CD14-positive monocyte (primary cell): ENCODE results near the gene ASB4. TPM values are rescaled to one million over a fixed set of nuclear protein-coding genes. Genes with fewer than 3 reads are reported as not detected.

Source experiments
- DNase-seq, 3 donors: peaks; one replicate each; pipeline ENCODE4 v3.0.0-alpha.2; 2011 to 2022
- H2AFZ ChIP-seq: 2 replicates; pipeline ENCODE4 v1.6.0; 2012; ENCODE audit warnings: mild to moderate bottlenecking, low read depth, low read length, inconsistent platforms; ENCODE audit not compliant: insufficient read depth, poor library complexity, severe bottlenecking
- H3K27ac ChIP-seq, 2 donors: 1 replicate in 1 of 2; 2 replicates in 1 of 2; pipeline ENCODE4 v1.5.1; 2012 to 2013; ENCODE audit warnings: low read length in 2 of 2, control low read depth in 1 of 2, inconsistent platforms in 1 of 2, low read depth in 1 of 2, mild to moderate bottlenecking in 1 of 2
- H3K27me3 ChIP-seq, 2 donors: one replicate each; pipeline versions ENCODE4 v1.6.0 to v1.6.1; 2011 to 2013; ENCODE audit warnings: low read length in 2 of 2; ENCODE audit not compliant: control insufficient read depth in 2 of 2, insufficient read depth in 2 of 2
- H3K36me3 ChIP-seq, 2 donors: replicated peaks in 1 of 2; 1 replicate in 1 of 2; 2 replicates in 1 of 2; pipeline versions ENCODE4 v1.5.1 to v1.6.1; 2012 to 2013; ENCODE audit warnings: low read length in 2 of 2, control low read depth in 1 of 2, inconsistent platforms in 1 of 2, mild to moderate bottlenecking in 1 of 2; ENCODE audit not compliant: insufficient read depth in 2 of 2, control insufficient read depth in 1 of 2
- H3K4me1 ChIP-seq, 2 donors: 1 replicate in 1 of 2; 2 replicates in 1 of 2; pipeline versions ENCODE4 v1.5.1 to v1.6.1; 2012 to 2013; ENCODE audit warnings: low read length in 2 of 2, control low read depth in 1 of 2, inconsistent platforms in 1 of 2, mild to moderate bottlenecking in 1 of 2, moderate library complexity in 1 of 2; ENCODE audit not compliant: insufficient read depth in 2 of 2, control insufficient read depth in 1 of 2
- H3K4me2 ChIP-seq: replicated peaks from 2 replicates; pipeline ENCODE3; 2012; ENCODE audit warnings: low read length, moderate library complexity, mild to moderate bottlenecking; ENCODE audit not compliant: poor library complexity, severe bottlenecking; ENCODE audit errors: extremely low read depth
- H3K4me3 ChIP-seq, 3 experiments: fragments of 200-600 bp in 1 of 3; sonication (generic) in 1 of 3; replicated peaks in 1 of 3; 1 replicate in 2 of 3; 2 replicates in 1 of 3; pipeline ENCODE4 v1.5.1; 2011 to 2013; ENCODE audit warnings: low read length in 3 of 3, mild to moderate bottlenecking in 3 of 3, control low read depth in 2 of 3, low read depth in 2 of 3, inconsistent platforms in 1 of 3, moderate library complexity in 1 of 3
- H3K79me2 ChIP-seq: 2 replicates; pipeline ENCODE4 v1.6.0; 2012; ENCODE audit warnings: mild to moderate bottlenecking, control low read depth, inconsistent platforms, low read length, moderate library complexity; ENCODE audit not compliant: insufficient read depth
- H3K9ac ChIP-seq: 2 replicates; pipeline ENCODE4 v1.6.0; 2017; ENCODE audit warnings: low read length, mild to moderate bottlenecking; ENCODE audit not compliant: insufficient read depth, poor library complexity, severe bottlenecking
- H3K9me3 ChIP-seq, 2 donors: replicated peaks in 1 of 2; 1 replicate in 1 of 2; 2 replicates in 1 of 2; pipeline versions ENCODE4 v1.5.1 to v1.6.1; 2012 to 2013; ENCODE audit warnings: low read length in 2 of 2, control low read depth in 1 of 2; ENCODE audit not compliant: control insufficient read depth in 1 of 2, insufficient read depth in 1 of 2
- H4K20me1 ChIP-seq: 2 replicates; pipeline ENCODE4 v1.6.0; 2012; ENCODE audit warnings: mild to moderate bottlenecking, low read length, control low read depth, moderate library complexity; ENCODE audit not compliant: insufficient read depth
- H3K27ac Mint-ChIP-seq, 7 donors: one replicate each; pipeline ENCODE4 v1.8.0; 2020; ENCODE audit warnings: mild to moderate bottlenecking in 7 of 7, mixed read lengths in 7 of 7, moderate library complexity in 6 of 7, inconsistent platforms in 2 of 7
- H3K27me3 Mint-ChIP-seq, 3 donors: one replicate each; pipeline ENCODE4 v1.8.0; 2021 to 2022; ENCODE audit warnings: low read depth in 3 of 3, mild to moderate bottlenecking in 3 of 3, mixed read lengths in 3 of 3, moderate library complexity in 3 of 3, inconsistent platforms in 1 of 3
- H3K36me3 Mint-ChIP-seq, 2 donors: one replicate each; pipeline ENCODE4 v1.8.0; 2020; ENCODE audit warnings: mixed read lengths in 2 of 2, inconsistent platforms in 1 of 2, mild to moderate bottlenecking in 1 of 2
- H3K4me1 Mint-ChIP-seq: one replicate; pipeline ENCODE4 v1.8.0; 2020; ENCODE audit warnings: mild to moderate bottlenecking, mixed read lengths
- H3K4me3 Mint-ChIP-seq, 2 donors: one replicate each; pipeline ENCODE4 v1.8.0; 2020; ENCODE audit warnings: mild to moderate bottlenecking in 2 of 2, mixed read lengths in 2 of 2, moderate library complexity in 1 of 2
- H3K9me3 Mint-ChIP-seq, 7 donors: one replicate each; pipeline ENCODE4 v1.8.0; 2020 to 2022; ENCODE audit warnings: mixed read lengths in 7 of 7, mild to moderate bottlenecking in 6 of 7, moderate library complexity in 6 of 7, inconsistent platforms in 2 of 7
- WGBS: methylation state at CpG from one replicate; pipeline ENCODE4 v1.1.5; 2013; ENCODE audit warnings: missing lambda C conversion rate; ENCODE audit not compliant: insufficient coverage; 5-methylcytosine and 5-hydroxymethylcytosine counted together
- intact Hi-C, 2 donors: fragments of 100-400 bp; cut with micrococcal nuclease; formaldehyde crosslinking; loops; one replicate each; pipeline versions ENCODE4 v1.15.0 to v1.15.1; 2023
- polyA plus RNA-seq, 3 donors: library from polyadenylated mRNA; depleted of rRNA in 1 of 3; unstranded in 2 of 3; stranded (reverse) in 1 of 3; fragments of 300-500 nt in 2 of 3; fragments of >200 nt in 1 of 3; fragmentation: Illumina TruSeq in 2 of 3; gene quantifications; 1 replicate in 2 of 3; 2 replicates in 1 of 3; pipeline ENCODE4 v1.2.3, GENCODE V29; 2012 to 2021
- TF ChIP-seq, protein P1 (sequence below): fragments of 200-600 bp; IDR thresholded peaks from one replicate; pipeline ENCODE4 v1.8.0; 2022; ENCODE audit warnings: antibody characterized with exemption, mild to moderate bottlenecking

Gene ASB4
- polyA plus RNA-seq, 3 donors, result not detected

DNA sequence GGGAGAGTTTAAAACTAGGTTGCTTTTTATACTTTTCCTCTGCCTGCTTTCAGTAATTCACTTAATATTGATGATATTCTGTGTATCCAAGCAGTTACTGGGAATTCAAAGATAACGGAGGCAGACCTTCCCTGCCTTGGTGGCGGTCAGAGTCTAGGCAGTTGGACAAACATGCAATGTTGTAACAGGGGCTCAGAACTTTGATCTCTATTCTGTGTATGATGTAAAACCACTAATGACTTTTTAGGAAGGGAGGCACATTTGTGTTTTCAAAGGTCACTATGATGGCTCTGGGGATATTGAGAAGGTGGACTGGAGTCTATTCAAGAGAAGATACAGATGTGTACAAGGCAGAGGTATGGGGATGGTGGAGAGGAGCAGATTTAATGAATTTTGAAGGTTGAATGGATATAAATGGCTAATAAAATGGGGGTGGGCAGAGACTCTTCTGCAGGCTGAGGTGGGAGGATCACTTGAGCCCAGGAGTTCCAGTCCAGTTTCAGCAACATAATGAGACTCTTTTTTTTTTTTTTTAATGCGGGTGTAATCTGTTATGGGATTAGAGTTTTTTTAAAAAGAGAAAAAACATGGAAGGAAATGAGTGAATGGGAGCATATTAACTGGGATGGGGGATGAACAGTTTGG, 45.2 kb upstream of the ASB4 start:
- Histone ChIP-seq H3K9ac (no peak overlapping the region), H4K20me1 (no peaks in the 10 kb centered on the region), H3K4me2 (no peak overlapping the region), H3K36me3 (no peaks in the 10 kb centered on the region), H3K4me1 (no peaks in the 10 kb centered on the region), H3K79me2 (no peaks in the 10 kb centered on the region), H3K27ac (no peak overlapping the region), H2AFZ (no peak overlapping the region), H3K9me3 (no peaks in the 10 kb centered on the region), H3K4me3 (no peak overlapping the region), H3K27me3 (no peaks in the 10 kb centered on the region)
- H3K36me3 Mint-ChIP-seq, result no peaks in the 10 kb centered on the region
- no peak overlapping the region for H3K27ac Mint-ChIP-seq
- TF ChIP-seq, protein P1, sequence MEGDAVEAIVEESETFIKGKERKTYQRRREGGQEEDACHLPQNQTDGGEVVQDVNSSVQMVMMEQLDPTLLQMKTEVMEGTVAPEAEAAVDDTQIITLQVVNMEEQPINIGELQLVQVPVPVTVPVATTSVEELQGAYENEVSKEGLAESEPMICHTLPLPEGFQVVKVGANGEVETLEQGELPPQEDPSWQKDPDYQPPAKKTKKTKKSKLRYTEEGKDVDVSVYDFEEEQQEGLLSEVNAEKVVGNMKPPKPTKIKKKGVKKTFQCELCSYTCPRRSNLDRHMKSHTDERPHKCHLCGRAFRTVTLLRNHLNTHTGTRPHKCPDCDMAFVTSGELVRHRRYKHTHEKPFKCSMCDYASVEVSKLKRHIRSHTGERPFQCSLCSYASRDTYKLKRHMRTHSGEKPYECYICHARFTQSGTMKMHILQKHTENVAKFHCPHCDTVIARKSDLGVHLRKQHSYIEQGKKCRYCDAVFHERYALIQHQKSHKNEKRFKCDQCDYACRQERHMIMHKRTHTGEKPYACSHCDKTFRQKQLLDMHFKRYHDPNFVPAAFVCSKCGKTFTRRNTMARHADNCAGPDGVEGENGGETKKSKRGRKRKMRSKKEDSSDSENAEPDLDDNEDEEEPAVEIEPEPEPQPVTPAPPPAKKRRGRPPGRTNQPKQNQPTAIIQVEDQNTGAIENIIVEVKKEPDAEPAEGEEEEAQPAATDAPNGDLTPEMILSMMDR, result no peak
- intact Hi-C loops, result no loop called here
- no peak for DNase-seq
- H3K4me1 Mint-ChIP-seq, result peaks cover under 1% of the 10 kb centered on the region
- peaks cover 0 to 5% (median 3%) of the 10 kb centered on the region in 3 donors for H3K27me3 Mint-ChIP-seq
- WGBS, result 100% methylated on average over 1 of the region's 3 CpGs
- no peaks in the 10 kb centered on the region for H3K9me3 Mint-ChIP-seq
- no peak overlapping the region for H3K4me3 Mint-ChIP-seq

GRCh38 chr7:95441042-95441823, 44.5 kb upstream of the ASB4 start:
- H3K79me2 ChIP-seq, result no peaks in the 10 kb centered on the region
- no peak overlapping the region for H2AFZ ChIP-seq
- no peaks in the 10 kb centered on the region for H3K9me3 ChIP-seq
- H3K27ac ChIP-seq, result no peak overlapping the region
- H3K27me3 ChIP-seq, result no peaks in the 10 kb centered on the region
- Mint-ChIP-seq H3K9me3 (no peaks in the 10 kb centered on the region), H3K36me3 (no peaks in the 10 kb centered on the region), H3K4me3 (no peak overlapping the region), H3K4me1 (no peaks in the 10 kb centered on the region), H3K27me3 (peaks cover 0 to 5% (median 2%) of the 10 kb centered on the region in 3 donors), H3K27ac (no peak overlapping the region)
- no peaks in the 10 kb centered on the region for H3K4me1 ChIP-seq
- H4K20me1 ChIP-seq, result no peaks in the 10 kb centered on the region
- TF ChIP-seq, protein P1, result no peak
- no peak overlapping the region for H3K4me3 ChIP-seq
- no peak overlapping the region for H3K9ac ChIP-seq
- H3K4me2 ChIP-seq, result no peak overlapping the region
- whole genome bisulfite sequencing, result 93% methylated on average over 6 of the region's 7 CpGs
- DNase-seq, result no peak
- intact Hi-C loops, result no loop called here
- H3K36me3 ChIP-seq, result no peaks in the 10 kb centered on the region
